SK-N-SH treated with all-trans-retinoic acid at 6 μM for 48 hours (cell line): ENCODE measurements around the gene PHGDH.

Experiments used
- ATAC-seq: fragments of 200-7000 bp; cut with Tn5 transposase; 3 replicates; pipeline ENCODE4 v1.9.1; 2020; ENCODE audit warnings: mild to moderate bottlenecking, moderate library complexity
- ARNTL ChIP-seq: fragments of 450-650 bp; formaldehyde crosslinking; IDR thresholded peaks from 2 replicates; pipeline ENCODE4 v1.5.0; 2020; ENCODE audit warnings: low read depth, mild to moderate bottlenecking, moderate library complexity, borderline replicate concordance
- BACH2 ChIP-seq: fragments of 250-450 bp; sonication (Bioruptor Pico); IDR thresholded peaks from 2 replicates; pipeline ENCODE4 v1.9.0; 2021; ENCODE audit warnings: mild to moderate bottlenecking, borderline replicate concordance
- CREB5 ChIP-seq: fragments of 250-450 bp; sonication (Bioruptor Pico); IDR thresholded peaks from 2 replicates; pipeline ENCODE4 v1.5.1; 2020; ENCODE audit warnings: low read depth, mild to moderate bottlenecking, moderate library complexity
- CSDC2 ChIP-seq: fragments of 250-450 bp; sonication (Bioruptor Pico); IDR thresholded peaks from 2 replicates; pipeline ENCODE4 v1.5.0; 2020; ENCODE audit warnings: mild to moderate bottlenecking, moderate library complexity
- CSRNP3 ChIP-seq: fragments of 250-450 bp; sonication (Bioruptor Pico); IDR thresholded peaks from 2 replicates; pipeline ENCODE4 v1.5.1; 2021; ENCODE audit warnings: mild to moderate bottlenecking, moderate library complexity
- ESRRG ChIP-seq: fragments of 250-450 bp; sonication (Bioruptor Pico); IDR thresholded peaks from 2 replicates; pipeline ENCODE4 v1.6.1; 2021; ENCODE audit warnings: mild to moderate bottlenecking
- GLIS3 ChIP-seq: fragments of 250-450 bp; sonication (Bioruptor Pico); IDR thresholded peaks from 2 replicates; pipeline ENCODE4 v1.5.0; 2020; ENCODE audit warnings: mild to moderate bottlenecking, moderate library complexity
- ISL1 ChIP-seq: fragments of 250-450 bp; sonication (Bioruptor Pico); IDR thresholded peaks from 2 replicates; pipeline ENCODE4 v2.1.2; 2022; ENCODE audit warnings: mild to moderate bottlenecking, moderate library complexity
- PATZ1 ChIP-seq: fragments of 250-450 bp; sonication (Bioruptor Pico); IDR thresholded peaks from 2 replicates; pipeline ENCODE4 v1.8.0; 2020; ENCODE audit warnings: mild to moderate bottlenecking, moderate library complexity, borderline replicate concordance
- PPARA ChIP-seq: fragments of 250-450 bp; sonication (Bioruptor Pico); IDR thresholded peaks from 2 replicates; pipeline ENCODE4 v1.5.0; 2020; ENCODE audit warnings: mild to moderate bottlenecking, borderline replicate concordance
- RARB ChIP-seq: fragments of 250-450 bp; sonication (Bioruptor Pico); IDR thresholded peaks from 2 replicates; pipeline ENCODE4 v1.8.0; 2021; ENCODE audit warnings: mild to moderate bottlenecking, moderate library complexity
- SNAI2 ChIP-seq: fragments of 250-450 bp; sonication (Bioruptor Pico); IDR thresholded peaks from 2 replicates; pipeline ENCODE4 v1.5.0; 2020; ENCODE audit warnings: mild to moderate bottlenecking, moderate library complexity
- TCF4 ChIP-seq: fragments of 250-450 bp; sonication (Bioruptor Pico); IDR thresholded peaks from 2 replicates; pipeline ENCODE4 v1.8.0; 2021; ENCODE audit warnings: mild to moderate bottlenecking, moderate library complexity, borderline replicate concordance
- TOX ChIP-seq: fragments of 250-450 bp; sonication (Bioruptor Pico); IDR thresholded peaks from 2 replicates; pipeline ENCODE4 v1.8.0; 2021; ENCODE audit warnings: mild to moderate bottlenecking, moderate library complexity, borderline replicate concordance
- ZC3H10 ChIP-seq: fragments of 250-450 bp; sonication (Bioruptor Pico); IDR thresholded peaks from 2 replicates; pipeline ENCODE4 v1.5.1; 2021; ENCODE audit warnings: mild to moderate bottlenecking, moderate library complexity
- ZFP3 ChIP-seq: fragments of 250-450 bp; sonication (Bioruptor Pico); IDR thresholded peaks from 2 replicates; pipeline ENCODE4 v1.5.0; 2020; ENCODE audit warnings: mild to moderate bottlenecking, moderate library complexity
- ZFP30 ChIP-seq: fragments of 450-650 bp; formaldehyde crosslinking; IDR thresholded peaks from 2 replicates; pipeline ENCODE4 v1.5.0; 2022; ENCODE audit warnings: mild to moderate bottlenecking, moderate library complexity
- ZNF565 ChIP-seq: fragments of 450-650 bp; formaldehyde crosslinking; conservative IDR thresholded peaks from 2 replicates; pipeline ENCODE4 v1.5.0; 2020; ENCODE audit warnings: low read depth, mild to moderate bottlenecking, moderate library complexity
- ZNF70 ChIP-seq: fragments of 450-650 bp; formaldehyde crosslinking; IDR thresholded peaks from 2 replicates; pipeline ENCODE4 v1.5.0; 2020; ENCODE audit warnings: mild to moderate bottlenecking, moderate library complexity
- ZNF8 ChIP-seq: fragments of 450-650 bp; formaldehyde crosslinking; IDR thresholded peaks from 2 replicates; pipeline ENCODE4 v1.5.0; 2020; ENCODE audit warnings: mild to moderate bottlenecking, moderate library complexity

PHGDH gene

DNA sequence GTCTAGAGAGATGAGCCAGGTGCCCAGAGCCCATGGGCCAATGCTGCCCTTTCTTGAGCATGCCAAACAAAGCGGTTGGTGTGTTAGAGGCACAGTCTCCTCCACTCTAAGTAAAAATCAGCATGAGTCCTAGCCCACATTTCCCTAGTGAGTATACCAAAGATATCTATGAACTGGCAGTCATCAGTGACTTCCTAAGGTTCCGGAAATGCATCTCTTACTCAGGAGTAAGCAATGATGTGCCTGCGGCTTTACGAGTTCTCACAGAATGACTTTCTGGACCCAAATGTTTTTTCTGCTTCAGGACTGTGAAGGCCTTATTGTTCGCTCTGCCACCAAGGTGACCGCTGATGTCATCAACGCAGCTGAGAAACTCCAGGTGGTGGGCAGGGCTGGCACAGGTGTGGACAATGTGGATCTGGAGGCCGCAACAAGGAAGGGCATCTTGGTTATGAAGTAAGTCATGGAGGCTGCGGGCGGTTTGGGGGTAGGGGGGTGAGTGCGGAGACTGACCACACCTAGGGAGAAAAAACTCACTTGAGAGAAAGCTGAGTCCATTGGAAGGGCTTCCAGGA is 9.2 kb downstream of the PHGDH start (continued):
- no peak for TF ChIP-seq ZC3H10 (CRISPR knock-in tag)

DNA sequence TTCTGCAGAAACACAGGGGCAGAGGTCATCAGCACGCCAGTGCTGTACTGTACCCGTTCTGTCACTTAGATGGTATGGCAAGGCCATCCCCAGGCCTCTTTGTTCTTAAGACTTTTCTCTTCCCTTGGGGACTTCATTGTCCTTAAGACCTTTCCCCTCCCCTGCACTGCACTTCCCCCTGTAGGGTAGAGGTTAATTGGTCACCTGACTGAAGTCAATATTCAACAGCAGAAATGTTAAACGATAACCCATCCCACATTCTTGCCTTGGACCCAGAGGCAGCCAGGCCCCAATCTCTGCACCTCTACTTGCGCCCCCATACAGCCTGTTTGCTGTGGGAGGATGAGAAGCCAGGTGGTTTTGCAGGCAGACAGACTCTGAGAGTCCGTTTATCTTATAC is 10.2 kb downstream of the PHGDH start:
- ATAC-seq = no peak
- TF ChIP-seq PPARA (CRISPR knock-in tag) = no peak

GRCh38 chr1:119724611-119725218 is 13.0 kb downstream of the PHGDH start:
- TF ChIP-seq TOX (CRISPR knock-in tag) = no peak
- no peak for TF ChIP-seq BACH2 (CRISPR knock-in tag)
- ATAC-seq = no peak

- TF ChIP-seq TOX (CRISPR knock-in tag) (no peak), ZNF565 (no peak), RARB (CRISPR knock-in tag) (no peak), ARNTL (CRISPR knock-in tag) (no peak), SNAI2 (CRISPR knock-in tag) (no peak), ISL1 (CRISPR knock-in tag) (no peak), PPARA (CRISPR knock-in tag) (no peak), GLIS3 (no peak), CSRNP3 (CRISPR knock-in tag) (no peak), ESRRG (CRISPR knock-in tag) (no peak), CREB5 (CRISPR knock-in tag) (no peak), ZNF8 (CRISPR knock-in tag) (no peak), ZFP3 (CRISPR knock-in tag) (no peak), PATZ1 (no peak), ZFP30 (CRISPR knock-in tag) (no peak), ZC3H10 (CRISPR knock-in tag) (no peak), ZNF70 (CRISPR knock-in tag) (no peak)
- no peak for ATAC-seq
Observed at GRCh38 chr1:119725626-119726025, 13.9 kb downstream of the PHGDH start.

DNA sequence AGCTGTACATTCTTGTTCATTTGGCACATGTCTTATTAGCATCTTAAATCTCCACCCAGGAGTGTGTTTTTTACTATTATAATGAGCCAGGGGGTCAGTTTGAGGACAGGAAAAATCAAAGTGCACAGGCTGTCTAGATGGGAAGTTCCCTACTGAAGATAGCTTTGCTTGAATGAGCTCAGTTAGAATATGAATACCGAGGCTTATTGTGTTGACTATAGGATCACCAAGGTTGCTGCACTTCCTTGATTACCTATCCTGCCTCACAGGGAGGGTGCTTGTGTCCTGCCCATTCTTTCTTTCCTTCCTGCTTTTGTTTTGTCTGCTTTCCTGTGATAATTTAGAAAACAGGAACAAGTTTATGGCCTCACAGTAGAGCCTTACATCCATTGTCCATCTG is 16.3 kb downstream of the PHGDH start:
- ATAC-seq = no peak
- TF ChIP-seq ESRRG (CRISPR knock-in tag) (no peak), CSDC2 (CRISPR knock-in tag) (no peak), TOX (CRISPR knock-in tag) (no peak), ZNF70 (CRISPR knock-in tag) (no peak), ARNTL (CRISPR knock-in tag) (no peak), ZFP30 (CRISPR knock-in tag) (no peak), BACH2 (CRISPR knock-in tag) (no peak), ZNF8 (CRISPR knock-in tag) (no peak), PPARA (CRISPR knock-in tag) (no peak), ZNF565 (no peak), CSRNP3 (CRISPR knock-in tag) (no peak), SNAI2 (CRISPR knock-in tag) (no peak), TCF4 (no peak)
